GDM1 (cell line): Measurements from ENCODE around the gene SH3BP4.

Experiments
- DNase-seq: peaks from one replicate; lab custom pipeline; 2025; lab: John Stamatoyannopoulos, UW

SH3BP4 gene

GRCh38 chr2:235041918-235042575, 90.2 kb downstream of the SH3BP4 start:
- DNase-seq: no peak

- DNase-seq: no peak
Observed at GRCh38 chr2:235042576-235043515, 91.0 kb downstream of the SH3BP4 start.

GRCh38 chr2:235043762-235044500, 92.1 kb downstream of the SH3BP4 start:
- DNase-seq: no peak

DNA sequence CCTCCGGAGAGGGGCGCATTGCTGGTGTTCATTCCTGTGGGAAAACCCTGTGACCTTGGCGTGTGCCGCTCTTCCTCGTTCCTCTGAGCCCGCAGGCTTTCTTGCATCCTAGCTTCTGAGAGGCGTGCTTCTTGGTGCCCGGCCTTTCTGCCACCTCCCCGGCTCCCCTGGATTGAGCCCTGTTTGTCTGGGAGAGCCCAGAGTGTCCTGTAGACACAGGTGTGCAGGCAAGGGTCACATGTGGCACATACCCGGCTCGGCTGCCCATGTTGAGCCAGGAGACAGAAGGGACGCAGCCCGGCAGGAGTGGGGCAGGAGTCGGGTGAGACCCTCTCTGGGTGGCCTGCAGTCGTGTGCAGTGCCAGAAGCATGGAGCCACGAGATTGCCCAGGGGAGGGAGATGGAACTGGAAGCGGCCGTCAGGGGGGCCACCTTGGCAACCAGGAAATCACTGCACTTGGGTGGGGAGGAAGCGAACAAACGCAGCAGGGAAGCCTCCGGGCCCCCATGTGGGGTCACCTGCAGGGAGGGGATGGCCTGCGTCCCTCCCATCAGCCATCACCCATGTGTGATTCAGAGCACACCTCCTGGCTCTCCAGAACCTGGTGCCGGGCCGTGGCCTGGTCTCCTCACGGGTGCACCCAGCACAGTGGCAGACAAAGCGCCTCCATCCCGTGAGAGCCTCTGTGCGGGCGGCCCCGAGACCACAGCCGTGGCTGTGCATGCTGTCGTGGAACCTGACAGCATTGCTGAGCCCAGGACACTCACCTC, 92.9 kb downstream of the SH3BP4 start:
- no peak for DNase-seq

DNA sequence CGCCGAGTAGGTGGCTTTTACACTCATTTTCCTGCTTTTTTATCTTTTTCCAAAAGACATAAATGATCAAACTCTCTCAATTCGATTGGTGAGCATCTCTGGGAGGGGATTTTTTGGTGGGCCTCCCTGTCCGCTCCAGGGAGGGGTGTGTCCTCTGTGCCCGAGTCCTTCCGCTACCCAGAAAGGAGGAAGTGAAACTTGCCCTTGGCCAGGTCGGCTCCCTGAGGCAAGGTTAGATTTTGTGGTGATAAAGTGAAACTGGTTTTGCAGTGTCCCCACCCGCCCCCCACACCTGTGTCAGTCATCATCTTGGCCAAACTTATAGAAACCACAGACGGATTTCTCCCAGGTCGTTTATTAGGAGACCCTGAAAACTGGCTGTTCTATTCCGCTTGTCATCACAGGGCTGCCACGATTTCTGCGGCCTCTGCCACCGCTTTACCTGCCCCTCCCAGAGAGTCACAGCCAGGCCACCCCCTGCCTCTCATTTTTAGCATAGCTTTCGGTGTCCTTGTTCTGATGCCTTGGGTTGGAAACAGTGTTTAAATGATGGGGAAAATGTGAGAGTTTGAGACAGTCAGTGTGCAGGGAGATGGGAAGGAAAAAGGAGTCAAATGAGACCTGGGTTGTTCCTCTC, 93.6 kb downstream of the SH3BP4 start:
- DNase-seq: no peak

GRCh38 chr2:235045973-235046343, 94.1 kb downstream of the SH3BP4 start:
- no peak for DNase-seq

GRCh38 chr2:235046589-235046988, 94.8 kb downstream of the SH3BP4 start:
- DNase-seq: no peak

DNA sequence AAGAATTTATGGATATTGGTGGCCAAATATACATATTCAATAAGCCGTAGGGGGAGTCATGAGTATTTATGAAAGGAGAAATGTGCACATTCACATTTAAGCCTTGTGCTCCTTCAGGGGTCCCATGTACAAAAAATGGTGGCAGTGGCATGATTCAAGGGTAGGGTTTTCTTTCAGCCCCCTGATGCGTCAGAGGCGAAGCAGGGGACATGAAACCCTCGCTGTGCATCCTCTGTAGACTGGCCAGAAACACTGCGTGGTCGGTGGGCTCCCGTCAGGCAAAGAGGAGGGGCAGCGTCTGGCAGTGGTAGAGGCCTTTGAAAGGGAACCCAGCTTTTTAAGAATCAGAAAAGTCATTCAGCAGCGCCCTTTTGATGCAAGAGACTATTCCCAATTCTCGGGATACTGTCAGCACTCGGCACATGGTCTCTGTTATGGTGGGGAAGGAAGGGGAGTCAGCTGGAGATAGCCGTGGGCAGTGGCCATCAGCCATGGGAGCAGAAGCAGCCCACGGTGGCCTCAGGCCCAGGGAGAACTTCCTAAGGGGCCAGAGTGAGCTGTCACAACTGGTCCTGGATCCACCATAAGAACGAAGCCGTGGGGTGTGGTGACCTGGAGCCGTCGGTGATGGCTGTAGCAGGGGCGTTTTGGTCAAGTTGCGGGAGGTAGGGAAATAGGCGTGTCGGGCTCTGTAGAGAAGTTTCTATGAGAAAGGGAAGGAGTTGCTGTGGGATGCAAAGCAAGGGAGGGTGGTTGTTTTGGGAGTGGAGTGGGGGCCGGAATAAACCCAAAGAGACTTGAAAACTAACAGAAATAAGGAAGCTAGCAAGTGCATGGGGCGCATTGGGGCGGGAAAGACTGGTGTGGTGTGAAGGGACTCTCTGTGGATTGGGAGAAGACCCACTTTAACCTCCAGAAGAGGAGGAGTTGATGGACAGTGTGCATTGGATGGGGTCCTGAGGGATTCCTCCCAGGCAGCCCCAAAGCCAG, 95.6 kb downstream of the SH3BP4 start:
- DNase-seq: no peak

GRCh38 chr2:235048549-235048948, 96.7 kb downstream of the SH3BP4 start:
- no peak for DNase-seq

- DNase-seq: no peak
Observed at GRCh38 chr2:235049069-235049468, 97.3 kb downstream of the SH3BP4 start.

DNA sequence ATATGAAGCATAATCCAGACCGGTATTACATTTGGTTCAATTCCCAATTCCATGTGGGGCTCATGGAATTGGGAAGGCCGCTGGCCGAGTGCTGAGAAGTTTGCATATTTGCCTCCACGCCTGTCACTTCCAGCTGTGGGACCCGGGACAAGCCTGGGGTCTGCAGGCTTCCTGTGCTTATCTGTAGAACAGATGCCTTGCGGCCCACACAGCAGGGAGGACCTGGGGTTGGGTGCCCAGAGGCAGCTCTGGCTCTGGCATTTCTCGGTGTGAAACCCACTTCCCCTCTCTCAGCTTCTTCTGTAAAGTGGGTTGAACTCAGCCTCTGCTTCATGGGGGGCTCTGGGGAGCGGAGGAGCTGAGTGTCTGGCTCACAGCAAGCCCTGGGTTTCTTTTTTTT, 97.9 kb downstream of the SH3BP4 start:
- DNase-seq: no peak

- no peak for DNase-seq
Observed at GRCh38 chr2:235050980-235051351, 99.1 kb downstream of the SH3BP4 start.

DNA sequence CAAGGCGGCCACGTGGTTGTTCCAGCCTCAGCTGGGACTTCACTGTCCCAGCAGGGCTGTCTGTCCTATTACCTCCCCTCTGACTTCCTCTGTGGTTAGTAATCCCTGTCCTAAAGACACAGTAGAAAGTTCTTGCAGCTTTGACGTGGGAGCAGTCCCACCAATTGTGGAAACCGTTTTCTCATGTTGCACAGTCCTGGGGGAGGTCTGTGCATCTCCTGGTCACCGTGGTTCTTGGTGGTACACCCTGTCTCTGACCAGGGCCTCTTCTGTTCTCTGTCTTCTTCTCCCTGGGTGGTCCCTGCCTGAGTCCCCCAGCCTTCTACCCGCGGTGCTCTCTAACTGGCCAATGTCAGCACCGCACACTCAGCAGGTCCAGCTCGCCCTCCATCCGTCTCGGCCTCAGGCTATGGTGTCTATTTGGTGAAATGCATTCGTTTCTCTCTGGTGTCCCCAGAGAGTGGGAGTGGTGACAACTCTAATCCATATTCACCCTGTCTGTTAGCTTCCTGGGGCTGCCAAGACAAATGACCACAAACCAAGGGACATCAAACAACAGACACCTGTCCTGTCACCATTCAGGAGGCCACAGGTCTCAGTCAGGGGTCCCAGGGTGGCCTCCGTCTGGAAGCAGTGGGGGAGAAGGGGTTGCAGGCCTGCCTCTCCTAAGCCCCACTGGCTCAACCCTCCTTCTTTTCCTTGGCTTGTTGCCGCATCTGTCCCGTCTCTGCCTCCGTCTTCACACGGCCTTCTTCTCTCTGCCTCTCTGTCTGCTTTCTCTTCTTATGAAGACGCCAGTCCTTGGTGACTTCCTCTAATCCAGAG, 99.8 kb downstream of the SH3BP4 start:
- DNase-seq: no peak

GRCh38 chr2:235052514-235053354, 100.9 kb downstream of the SH3BP4 start:
- no peak for DNase-seq

DNA sequence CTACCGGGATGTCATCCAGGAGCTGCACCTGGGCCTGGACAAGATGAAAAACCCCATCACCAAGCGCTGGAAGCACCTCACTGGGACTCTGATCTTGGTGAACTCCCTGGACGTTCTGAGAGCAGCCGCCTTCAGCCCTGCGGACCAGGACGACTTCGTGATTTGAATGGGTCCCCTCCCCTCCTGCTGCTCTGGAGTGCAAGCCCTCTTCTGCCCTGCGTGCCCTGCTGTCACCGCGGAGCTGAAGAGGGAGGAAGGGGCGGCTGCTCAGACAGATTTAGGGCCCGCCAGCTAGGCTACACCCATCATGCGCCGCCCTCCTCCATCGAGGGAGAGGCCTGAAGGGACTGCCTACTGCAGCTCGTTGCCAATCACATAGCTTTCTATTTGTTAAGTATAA, 101.8 kb downstream of the SH3BP4 start:
- DNase-seq: no peak

- DNase-seq: no peak
Observed at GRCh38 chr2:235054475-235054874, 102.7 kb downstream of the SH3BP4 start.

- no peak for DNase-seq
Observed at GRCh38 chr2:235054919-235055318, 103.1 kb downstream of the SH3BP4 start.

- no peak for DNase-seq
Observed at GRCh38 chr2:235055891-235056516, 104.2 kb downstream of the SH3BP4 start.
